HL-60/S4 treated with phorbol 12-myristate 13-acetate at 8.2 ng/mL for 4 days and 3 days (cell line): ENCODE results near the gene ARNT2.

Source experiments
- in situ Hi-C: fragments of 300-500 bp; cut with MboI; formaldehyde crosslinking; loops from 2 replicates; pipeline ENCODE4 v1.15.0; 2022; ENCODE audit warnings: low sequenced_read_pairs

ARNT2 gene

DNA sequence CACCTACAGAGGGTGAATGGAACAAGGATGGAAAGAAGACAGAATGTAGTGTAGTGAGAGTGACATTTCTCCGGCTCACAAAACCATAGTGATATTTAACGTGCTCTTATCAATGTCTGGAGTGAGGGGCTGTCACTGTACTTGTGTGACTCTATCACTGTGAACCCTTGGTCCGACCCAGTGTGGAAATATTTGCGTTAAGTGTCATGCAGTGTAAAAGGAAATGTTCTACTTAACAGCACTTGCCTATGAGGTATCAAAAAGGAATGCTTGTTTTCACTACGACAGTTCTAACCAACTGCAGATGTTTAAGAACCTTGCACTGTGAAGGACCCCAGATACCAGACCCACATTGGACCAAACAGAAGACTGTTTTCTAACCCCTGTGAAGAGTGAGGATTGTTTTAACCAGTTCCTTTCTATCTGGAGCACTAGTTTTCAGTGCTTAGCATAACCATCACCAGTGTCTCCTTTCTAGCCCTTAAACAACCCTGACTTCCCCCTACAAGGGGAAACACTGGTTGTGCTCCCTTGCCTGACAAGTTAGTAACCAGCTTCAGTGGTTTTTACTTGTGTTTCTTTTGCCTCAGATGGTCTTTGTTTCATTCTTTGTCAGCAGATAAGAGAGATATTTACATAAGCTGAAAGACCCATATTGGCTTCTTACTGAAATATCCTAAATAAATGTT lies 146.2 kb downstream of the ARNT2 start:
- in situ Hi-C loops = no loop called here

DNA sequence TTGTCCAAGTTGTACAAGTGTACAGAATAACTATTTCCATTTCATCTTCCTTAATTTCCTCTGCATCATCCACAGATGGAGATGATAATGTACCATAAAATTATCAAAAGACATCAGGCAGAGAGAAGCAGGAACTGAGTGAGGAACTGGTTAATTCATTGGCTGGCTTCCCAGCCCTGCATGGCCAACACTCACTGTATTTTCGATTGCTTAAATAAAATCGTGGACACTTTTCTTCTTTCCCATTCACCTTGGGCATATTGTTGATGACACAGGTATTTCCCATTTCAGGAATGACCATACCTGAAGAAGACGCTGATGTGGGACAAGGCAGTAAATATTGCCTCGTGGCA lies 146.7 kb downstream of the ARNT2 start:
- in situ Hi-C loops = no loop called here

DNA sequence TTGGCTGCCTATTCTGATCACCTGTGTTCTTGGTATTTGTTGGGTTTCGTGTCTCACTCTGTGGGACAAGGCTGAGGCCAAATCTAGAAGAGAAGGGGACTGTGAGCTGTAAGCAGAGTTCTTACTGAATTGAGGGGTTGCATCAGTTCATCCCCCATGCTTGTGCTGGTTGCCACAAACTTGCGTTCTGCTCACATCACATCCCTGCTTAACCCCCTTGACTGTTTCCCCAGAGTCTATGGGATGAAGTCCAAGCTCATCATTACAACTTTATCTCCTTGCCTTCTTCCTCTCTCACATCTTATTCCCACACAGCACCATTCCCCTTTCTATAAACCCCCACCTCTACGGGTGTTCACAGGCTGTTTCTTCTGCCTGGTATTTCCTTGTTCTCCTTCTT lies 147.2 kb downstream of the ARNT2 start:
- in situ Hi-C loops = no loop called here

DNA sequence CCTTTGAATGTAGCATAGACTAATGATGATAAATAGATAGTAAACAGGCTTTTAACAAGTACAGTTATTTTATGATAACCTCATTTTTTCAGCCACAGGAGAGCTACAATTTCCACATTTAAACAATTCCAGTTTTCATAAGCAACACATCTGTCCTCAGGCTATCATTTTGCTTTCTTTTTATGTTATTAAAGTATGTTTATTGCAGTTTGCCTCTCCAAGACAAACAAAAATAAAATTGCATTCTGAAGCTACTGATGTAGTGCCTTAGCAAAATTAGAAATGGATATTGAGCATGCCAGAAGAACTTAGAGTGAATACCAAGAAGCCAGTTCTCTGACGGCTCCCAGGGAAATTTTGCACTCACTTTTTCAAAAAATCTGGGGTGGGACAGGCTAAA lies 150.4 kb downstream of the ARNT2 start:
- in situ Hi-C loops = no loop called here

DNA sequence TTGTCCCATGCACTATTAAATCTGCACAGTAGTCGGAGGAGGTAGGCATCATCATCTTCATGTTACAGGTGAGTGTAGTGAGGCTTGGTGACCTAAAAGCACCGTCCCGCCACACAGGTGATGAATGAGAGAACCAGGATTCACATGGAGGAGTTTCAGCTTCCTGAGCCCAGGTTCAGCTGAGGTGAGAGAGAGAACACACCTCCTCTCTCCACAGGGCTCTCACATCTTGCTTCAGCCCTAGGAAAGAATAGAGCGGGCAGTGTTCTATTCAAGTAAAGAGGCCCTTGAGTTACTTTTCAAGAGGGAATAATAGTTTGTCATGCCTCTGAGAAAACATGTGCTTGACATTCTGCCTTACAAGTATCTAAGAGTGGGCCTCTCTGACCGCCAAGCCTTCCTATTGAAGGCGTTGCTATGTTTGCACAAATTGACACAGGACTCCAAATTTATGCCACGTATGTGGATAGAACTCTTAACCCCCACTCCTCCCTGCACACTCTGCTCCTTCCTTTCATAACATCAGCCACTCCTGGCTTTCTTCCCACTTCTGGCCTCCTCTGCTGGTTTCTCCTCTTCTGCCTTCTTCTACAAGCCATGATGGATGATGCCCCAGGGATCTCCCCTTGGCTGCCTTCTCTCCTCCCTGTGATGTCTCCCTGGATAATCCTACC lies 152.6 kb downstream of the ARNT2 start:
- in situ Hi-C loops = no loop called here

DNA sequence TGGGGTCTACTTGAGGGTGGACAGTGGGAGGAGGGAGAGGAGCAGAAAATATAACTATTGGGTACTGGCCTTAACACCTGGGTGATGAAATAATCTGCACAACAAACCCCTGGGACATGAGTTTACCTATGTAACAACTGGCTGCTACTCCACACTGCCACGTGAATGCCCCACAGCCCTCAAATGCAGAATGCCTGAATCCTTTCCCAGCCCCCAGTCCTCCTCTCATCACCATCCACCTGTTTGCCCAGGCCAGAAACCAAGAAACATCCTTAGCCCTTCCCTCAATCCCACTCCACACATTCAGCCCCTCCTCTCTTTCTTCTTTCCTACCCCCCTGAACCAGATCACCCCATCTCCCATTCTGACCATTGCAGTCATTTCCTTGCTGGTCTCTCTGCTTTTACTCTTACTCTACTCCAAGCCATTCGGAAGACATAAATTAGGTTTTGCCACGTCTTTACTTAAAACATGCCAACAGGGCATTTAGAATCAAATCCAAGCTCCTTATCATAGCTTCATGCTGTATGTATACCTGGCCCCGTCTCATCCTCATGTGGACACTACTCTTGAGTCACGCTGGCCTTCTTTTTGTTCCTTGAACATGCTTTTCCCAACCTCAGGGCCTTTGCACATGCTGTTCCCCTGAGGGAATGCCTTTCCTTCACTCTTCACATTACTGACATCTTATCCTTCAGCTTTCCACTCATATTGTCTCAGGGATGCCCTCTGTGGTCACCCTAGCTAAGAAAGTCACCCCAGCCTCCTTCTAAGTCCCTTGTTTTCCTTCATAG lies 153.5 kb downstream of the ARNT2 start:
- in situ Hi-C loops = no loop called here

DNA sequence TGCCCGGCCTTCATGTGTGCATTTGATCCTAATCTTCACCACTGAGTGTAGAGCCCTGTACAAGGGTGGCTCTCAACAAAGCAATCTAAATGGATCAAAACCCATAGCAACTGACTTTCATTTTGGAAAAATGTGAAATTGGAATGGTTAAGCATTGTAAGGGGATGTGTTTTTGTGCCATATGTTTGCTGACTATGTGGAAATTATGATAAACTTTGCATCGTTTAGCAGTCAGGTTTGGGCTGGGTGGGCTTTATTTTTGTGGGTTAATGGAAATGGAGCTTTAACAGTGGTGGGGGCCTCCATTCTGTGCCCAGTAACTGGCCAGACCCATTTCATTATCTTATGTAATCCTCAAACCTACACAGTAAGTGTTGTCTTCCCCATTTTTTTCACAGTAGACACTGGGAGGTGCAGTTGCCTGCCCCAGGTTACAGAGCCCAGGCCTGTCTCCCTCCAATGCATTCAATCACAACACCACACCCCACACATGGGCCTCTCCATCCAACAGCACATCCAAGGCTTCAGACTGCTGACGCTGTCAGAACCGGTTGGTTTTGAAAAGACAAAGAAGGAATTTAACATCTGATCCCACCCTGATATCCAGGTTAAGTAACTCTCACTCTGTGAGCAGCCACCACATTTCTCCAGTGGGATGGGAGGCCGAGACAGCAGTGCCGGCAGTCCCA lies 154.6 kb downstream of the ARNT2 start:
- in situ Hi-C loops = no loop called here

DNA sequence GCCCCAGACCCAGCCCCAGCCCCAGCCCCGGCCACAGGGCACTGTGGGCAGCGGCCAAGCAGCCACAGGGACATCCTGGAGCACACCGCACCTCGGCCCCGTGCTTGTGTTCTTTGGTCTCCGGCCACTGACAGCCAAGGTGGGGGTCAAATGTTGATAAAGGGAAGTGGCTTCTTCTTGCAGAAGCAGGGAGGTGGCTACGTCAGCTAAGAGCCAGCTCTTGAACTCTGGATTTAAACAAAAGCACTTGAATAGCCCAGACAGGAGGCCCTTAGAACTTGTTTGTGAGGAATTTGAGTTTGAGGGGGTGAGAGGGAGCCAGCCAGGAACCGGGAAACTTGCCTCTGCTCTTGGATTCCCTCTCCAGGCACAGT lies 155.1 kb downstream of the ARNT2 start:
- in situ Hi-C loops = no loop called here

DNA sequence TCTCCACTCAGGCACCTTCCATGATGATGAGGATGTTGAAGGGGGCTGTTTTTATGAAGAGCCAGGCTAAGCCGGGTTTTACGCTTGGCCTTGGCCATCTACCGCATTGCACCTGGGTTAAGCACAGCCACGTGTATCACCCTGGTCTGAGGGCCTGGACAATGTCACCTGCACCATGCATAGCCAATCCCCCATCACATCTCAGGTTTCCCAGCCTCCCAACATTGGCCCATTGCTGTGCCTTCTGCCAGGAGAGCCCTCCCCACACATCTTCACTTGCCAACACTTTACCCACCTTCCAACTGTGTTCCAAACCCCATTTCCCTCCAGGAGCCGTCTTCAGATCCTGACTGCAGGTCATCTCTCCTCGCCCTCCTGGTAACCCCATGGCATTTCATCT lies 155.6 kb downstream of the ARNT2 start:
- in situ Hi-C loops = no loop called here

DNA sequence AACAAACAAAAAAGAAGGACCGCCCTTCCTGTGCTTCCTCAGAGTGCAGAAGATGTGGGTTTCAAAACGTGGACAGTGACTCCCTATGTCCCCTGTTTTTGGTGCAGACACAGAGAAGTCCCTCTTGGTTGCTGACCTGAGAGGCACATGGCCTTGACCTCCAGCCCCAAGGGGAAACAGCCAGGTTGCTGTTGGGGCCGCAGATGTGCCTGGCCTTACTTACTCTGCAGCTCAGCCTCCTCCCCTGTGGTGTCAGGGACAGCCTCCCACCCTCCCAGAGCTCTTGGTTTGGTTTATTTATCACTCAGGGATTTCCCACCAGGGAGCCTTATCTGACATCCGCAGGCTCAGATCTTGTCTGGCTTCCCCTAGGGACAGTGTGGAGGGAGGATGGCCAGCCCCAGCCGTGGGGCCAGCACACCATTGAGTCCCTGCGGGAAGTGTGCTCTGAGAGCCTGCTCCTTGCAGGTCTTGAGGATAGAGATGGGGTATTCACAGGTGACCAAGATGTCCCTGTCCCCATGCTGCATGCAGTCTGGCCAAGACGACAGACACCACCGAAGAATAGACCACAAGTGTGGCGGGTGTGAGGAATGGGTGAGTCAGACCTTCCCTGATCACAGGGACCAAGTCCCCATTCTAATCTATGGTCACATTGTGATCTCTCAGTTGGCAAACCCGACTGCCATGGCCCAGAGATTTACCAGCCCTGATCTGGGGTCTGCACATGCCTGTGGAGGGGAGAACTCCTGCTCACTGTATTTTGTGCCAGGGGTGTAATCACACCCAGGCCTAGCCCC lies 156.6 kb downstream of the ARNT2 start:
- in situ Hi-C loops = no loop called here

DNA sequence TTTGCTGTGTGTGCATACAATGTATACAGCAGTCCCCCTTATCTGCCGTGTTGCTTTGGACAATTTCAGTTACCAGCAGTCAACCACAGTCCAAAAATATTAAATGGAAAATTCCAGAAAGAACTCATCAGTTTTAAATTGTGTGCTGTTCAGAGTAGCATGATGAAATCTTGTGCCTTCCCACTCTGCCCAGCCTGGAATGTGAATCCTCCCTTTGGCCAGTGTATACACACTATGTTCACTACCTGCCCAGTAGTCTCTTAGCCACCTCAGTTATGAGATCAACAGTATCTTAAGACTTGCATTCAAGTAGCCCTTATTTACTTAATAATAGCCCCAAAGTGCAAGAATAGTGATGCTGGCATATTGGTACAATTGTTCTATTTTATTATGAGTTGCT lies 157.3 kb downstream of the ARNT2 start:
- in situ Hi-C loops = no loop called here

DNA sequence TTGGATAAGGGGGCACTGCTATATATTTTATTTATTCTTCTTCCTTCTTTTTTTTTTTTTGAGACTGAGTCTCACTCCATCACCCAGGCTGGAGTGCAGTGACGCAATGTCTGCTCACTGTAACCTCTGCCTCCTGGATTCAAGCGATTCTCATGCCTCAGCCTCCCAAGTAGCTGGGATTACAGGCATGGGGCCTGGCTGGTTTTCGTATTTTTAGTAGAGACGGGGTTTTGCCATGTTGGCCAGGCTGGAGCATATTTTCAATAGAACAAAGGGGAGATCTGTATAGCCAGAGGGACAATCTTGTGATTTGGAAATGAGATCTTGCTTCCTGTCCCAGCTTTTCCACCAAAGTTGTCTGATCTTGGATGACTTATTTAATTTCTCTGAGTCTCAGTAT lies 157.9 kb downstream of the ARNT2 start:
- in situ Hi-C loops = no loop called here

DNA sequence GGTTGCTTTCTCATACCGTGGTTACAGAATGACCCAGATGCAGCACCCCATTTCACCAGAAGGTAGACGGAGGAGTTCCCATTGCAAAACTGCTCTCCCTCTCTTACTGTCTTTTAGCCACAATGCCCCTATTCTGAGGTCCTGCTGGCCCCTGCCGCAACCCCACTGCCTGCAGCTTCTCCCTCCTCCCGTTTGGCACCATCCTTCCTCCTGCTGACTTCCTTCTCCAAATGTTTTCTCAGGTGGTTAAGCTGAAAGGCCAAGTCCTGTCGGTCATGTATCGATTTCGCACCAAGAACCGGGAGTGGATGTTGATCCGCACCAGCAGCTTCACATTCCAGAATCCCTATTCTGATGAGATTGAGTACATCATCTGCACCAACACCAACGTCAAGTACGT lies 158.7 kb downstream of the ARNT2 start:
- in situ Hi-C loops = no loop called here

DNA sequence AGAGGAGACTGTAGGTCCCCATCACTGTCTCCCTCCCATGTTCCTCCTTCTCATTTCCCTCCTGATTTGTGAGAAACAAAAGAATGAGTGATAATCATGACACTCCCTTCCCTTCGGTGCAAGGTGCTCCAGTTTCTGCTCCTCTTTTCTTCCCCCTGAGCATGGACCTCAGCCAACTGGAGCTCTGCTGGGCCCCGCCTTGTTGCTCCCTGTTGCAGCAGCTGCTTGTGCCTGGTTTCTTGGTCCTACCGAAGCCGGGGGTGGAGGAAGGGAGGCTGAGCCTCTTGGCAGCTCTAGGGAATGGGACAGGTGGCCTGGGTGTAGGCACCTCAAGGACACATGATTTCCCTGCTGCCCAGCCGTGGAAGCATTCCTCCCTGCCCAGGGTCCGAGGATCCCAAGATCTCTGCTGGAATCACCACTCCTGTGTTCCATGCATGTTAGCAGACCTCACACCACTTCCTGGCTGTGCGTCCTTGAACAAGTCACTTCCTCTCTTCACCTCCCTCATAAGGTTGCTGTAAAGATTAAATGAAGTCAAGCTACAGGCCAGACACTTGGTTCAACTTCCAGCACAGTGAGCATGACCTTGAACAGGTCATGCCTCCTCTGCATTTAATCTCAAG lies 159.3 kb downstream of the ARNT2 start:
- in situ Hi-C loops = no loop called here

DNA sequence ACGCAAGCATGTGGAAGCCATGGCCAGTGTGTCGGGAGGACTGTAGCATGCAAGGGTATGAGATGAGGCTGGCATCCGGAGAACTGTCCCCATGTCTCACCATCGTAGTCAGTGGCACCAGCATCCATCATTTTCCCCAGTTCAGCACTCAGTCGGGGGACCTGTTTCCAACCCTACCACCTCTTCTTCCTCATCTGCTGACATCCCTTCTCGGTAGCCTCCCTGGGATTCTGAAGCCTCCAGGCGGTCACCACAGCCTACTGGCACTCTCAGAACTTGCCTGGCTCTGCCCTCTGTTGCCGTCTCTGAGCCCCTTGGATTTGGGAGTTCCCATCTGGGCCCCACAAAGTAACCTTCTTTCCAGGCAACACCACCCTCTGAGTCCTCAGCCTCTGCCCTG lies 159.9 kb downstream of the ARNT2 start:
- in situ Hi-C loops = no loop called here

DNA sequence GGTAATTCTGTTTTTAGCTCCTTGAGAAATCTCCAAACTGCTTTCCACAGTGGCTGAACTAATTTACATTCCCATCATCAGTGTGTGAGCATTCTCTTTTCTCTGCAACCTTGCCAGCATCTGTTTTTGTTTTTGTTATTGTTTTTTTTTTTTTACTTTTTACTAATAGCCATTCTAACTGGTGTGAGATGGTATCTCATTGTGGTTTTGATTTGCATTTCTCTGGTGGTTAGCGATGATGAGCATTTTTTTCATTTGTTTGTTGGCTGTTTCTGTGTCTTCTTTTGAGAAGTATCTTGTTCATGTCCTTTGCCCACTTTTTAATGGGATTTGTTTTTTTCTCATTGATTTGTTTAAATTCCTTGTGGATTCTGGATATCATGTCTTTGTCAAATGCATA lies 161.2 kb downstream of the ARNT2 start:
- in situ Hi-C loops = no loop called here

DNA sequence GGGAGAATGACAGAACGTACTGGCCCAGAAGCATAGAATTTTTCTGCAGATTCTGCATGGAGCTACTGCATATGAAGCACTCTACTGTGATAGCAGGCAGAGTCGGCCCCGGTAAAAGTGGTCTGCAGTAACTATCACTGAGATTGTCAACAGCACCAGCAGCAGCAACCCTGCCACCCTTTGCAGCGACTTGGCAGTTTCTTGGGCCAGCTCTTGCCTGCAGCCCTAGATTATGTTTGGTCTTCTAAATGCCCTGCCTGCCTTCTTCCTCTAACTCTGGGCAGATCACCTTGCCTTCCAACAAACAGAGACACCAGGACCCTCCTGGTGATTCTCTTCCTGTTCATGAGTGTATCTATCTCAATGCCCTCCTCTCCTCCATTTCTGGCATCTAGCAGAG lies 161.8 kb downstream of the ARNT2 start:
- in situ Hi-C loops = no loop called here

DNA sequence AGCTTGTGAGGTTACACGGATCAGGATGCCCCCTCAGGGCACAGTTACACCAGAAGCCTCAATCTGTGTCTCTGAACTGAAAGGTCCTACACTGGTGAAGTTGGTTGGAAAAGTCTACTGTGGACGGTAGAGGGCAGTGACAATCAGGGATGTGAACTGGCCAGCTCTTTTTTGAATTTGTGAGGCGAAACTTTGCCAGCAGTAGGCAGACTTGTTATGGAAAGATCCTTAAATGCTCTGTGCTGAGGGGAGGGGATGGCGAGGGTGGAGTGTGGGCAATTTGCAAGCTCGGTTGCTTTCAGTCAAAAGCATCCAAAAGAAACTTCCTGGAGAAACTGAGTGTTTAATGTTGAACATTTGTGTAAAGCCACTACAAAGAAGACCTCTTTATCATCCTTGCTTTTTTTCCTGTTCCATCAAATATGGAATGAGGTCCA lies 163.6 kb downstream of the ARNT2 start:
- in situ Hi-C loops = no loop called here

DNA sequence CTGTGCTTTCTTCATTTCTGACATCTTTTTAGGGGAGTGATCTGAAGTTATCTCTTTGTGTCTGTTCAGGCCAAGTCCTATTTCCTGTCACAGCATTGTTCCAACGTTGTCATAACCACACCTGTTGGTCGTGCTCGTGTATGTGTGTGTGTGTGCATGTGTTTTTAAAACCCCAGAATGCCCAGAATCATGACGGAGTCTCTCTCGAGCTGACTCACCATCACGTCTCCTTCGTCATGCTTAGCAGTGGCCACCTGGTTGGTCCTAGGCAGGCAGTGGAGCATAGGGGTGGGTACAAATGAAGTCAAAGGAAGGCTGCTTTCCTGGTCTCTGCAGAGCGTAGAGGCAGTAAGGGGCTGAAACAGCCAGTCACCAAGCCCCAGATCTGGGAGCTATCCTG lies 164.1 kb downstream of the ARNT2 start:
- in situ Hi-C loops = no loop called here

DNA sequence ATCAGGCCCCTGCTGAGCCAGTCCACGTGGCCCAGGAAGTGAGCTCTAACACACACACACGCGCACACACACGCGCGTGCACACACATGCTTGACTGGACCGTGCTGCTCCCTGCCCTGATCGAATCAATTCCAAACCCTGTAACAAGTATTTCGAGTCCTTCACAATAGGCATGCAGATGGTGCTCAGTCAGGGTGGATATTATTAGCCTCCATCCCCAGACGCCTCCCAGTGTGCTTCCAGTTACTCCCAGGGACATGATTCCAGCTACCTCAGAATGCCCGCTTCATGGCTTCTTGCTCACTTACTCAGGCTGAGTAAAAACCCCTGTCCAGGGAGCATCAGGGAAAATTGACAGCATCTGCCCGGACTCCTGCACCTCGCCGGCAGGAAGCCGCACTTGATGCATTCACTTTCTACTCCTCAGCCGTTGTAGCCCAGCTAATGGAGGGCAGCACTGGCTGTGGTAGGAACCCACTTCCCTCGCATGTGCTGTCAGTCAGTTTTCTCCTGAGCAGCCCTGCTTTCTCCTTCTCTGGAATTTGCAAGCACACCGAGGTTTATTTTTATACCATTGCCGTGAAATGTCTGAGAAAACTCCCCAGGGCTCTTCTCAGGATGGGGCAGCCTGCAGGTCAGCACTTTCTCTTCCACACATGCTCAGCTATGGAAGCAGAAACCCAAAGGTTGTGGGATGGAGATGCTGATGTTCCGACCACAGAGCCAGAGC lies 164.9 kb downstream of the ARNT2 start:
- in situ Hi-C loops = no loop called here
